HPDE6-E6E7 (cell line): ENCODE data around the gene RNLS.

Source experiments
- DNase-seq: peaks from one replicate; pipeline ENCODE4 v3.0.0; 2011; ENCODE audit warnings: missing footprints; ENCODE audit errors: extremely low spot score

The RNLS gene

GRCh38 chr10:88431103-88431502 is 152.0 kb downstream of the RNLS start:
- DNase-seq: no peak

GRCh38 chr10:88428976-88429375 is 154.1 kb downstream of the RNLS start:
- DNase-seq: no peak

DNA sequence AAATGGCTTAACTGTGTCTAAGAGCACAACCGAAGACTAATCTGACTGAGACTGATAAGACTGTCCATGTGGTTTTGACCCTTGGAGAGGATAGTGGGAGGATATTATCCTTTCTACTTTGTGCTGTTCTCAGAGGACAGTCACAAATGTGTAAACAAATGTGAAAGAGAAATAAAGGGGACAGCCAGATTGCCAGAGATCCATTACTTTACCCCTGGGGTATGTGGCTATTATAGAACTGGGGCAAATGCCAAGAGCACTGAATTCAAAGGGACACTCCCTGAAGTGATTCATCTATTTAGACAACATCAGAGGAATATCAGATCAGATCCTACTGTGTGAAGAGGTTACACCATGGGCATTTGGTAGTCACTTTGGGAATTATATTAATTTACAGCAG is 154.7 kb downstream of the RNLS start:
- DNase-seq: peak; percentile 22

- no peak for DNase-seq
Observed at GRCh38 chr10:88427024-88427423, 156.1 kb downstream of the RNLS start.

DNA sequence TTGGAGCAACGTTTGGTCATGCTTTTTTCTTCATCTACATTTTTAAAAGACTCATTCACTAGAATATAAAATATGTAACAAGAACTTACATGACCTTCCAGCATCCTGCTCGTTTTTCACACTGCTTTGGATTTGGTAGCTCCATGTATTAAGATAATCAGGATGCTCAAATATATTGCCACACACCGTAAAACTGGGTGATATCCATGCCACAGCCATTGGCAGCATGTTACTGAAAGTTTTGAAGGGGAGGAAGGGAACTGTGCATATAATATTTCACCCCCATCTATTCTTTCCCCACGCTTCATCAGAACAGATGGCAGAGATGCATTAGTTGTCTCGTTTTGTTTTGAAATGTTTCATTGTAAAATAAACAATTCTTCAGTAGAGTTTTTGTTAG is 158.2 kb downstream of the RNLS start:
- no peak for DNase-seq

DNA sequence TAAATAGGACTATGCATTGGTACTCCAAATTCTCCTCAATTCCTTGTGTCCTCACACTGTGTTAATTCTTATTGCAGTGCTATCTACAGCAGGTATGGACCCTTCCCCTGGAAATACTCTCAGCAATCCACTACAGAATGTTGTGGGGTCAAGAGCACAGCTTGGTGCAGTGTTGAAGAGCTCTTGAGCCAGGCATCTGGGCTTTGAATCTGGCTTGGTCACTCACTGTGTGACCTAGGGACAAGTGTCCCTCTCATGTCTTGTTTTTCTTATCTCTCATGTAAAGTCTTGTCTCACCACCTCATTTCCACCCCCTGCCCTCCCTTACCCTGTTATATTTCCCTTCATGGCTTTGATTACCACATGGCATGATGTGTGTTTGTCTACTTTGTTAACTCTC is 159.4 kb downstream of the RNLS start:
- DNase-seq: no peak

GRCh38 chr10:88421590-88421989 is 161.5 kb downstream of the RNLS start:
- DNase-seq: no peak

DNA sequence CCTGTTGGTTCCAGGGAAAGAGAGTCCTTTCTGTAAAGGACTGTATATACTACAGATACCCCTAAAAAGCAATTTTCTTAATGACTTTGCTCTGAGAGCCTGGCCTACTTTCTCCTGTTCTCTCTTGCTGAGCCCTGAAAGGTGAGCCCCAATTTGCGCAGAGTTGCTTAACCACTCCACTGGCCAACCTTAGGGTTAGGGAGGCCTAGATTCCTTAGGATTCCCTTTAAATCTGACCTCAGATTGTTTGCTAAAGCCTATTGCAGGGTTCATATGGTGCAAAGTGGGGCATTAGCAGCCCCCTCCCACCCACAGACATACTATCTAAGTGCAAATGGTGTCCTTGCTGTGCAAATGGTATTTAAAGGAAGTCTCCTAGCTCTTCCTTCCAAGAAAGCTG is 164.2 kb downstream of the RNLS start:
- no peak for DNase-seq

DNA sequence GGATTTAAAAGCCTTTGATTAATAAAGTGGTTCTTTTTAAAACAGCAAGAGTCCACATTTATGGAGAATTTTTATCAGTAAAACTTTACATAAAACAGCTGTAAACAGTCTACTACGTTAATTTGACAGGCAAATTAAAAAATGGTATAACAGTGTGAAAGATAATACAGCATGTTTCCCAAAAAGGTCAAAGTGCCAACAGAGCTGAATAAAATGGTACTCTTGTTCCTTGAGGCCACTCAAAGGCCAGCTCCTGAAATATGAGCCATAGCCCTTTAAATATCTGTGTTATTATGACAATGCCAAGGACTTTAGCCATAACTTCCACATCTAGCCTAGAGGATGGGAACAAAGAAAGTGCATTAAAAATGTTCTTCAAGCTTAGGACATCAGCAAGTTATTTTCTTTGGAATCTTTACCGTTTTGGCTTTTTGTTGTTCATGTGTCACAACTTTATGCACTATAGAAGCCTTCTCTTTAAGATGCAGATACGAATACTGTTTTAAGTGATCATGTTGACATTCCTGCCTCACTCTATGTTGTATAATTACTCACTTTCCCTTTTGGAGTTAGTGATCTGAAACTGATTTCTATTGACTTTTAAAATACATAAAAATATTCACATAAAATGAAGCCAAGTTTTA is 165.6 kb downstream of the RNLS start:
- no peak for DNase-seq

GRCh38 chr10:88416801-88417200 is 166.3 kb downstream of the RNLS start:
- DNase-seq: no peak

DNA sequence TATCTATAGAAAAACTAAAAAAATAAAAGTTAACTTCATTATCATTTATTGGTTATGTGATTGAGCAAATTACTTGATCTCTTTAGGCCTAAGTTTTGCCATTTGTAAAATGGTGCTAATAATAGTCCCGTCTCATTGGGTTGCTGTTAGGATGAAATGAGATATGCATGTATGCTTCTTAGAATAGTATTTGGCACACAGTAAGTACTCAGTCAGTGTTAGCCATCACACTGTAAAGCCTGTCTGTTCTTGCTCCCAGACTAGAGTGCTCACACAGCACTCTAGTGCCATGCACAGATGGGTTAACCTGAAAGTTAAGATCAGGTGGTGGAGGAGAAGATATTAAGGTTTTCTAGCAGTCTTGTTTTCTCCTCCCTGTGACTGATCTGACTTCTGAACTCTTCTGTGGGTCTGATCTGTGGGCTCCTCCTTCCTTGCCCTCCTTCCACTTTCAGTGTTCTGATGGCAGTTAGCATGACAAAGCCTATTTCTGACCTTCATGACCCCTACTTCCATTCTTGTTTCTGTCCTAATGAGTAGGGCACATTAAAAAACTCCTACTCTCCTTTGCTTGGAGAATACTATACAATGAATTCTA is 167.5 kb downstream of the RNLS start:
- DNase-seq: no peak

DNA sequence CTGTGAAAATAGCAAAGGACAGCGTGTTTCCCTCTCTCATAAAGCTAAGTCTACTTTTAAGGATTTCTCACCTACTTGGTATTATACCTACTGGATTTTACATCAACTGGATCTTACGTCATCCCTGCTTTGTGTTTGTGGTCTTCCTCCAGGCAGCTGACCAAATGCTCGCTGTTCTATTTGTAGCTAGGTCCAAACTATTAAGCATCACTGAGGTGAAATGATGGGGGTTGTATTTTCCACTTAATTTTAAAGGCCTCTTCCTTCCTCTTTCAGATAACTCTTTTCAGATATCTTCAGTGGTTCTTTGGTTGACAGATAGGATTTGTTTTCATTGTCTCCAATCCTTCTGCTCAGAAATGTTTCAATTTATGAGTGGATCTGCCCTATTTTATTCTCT is 169.7 kb downstream of the RNLS start:
- no peak for DNase-seq

DNA sequence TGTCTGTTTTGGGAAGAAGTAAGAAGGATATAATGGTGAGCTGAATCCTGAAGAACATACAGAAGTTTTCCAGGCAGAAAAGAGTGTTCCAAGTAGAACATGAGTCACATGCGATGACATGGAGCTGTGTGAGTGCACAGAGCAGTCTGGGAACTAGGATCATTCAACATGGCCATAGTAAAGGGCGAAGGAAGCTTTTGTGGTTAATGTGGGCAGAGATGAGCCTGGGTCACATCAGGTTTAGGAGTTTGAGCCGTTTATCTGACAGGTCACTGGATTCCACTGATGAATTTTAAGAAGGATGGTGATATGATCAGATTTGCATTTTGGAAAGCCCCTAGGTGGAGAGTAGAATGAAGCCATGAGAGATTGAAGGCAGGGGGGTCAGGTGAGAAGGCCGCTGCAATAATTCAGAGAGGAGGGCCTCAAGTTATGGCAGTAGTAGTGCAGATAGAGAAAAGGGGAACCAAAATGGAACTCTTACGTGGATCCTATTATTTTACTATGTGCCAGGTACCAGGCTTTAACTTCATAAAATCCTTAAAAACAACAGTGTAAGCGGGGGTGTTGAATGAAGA is 171.3 kb downstream of the RNLS start:
- DNase-seq: no peak

- no peak for DNase-seq
Observed at GRCh38 chr10:88409824-88410223, 173.3 kb downstream of the RNLS start.

DNA sequence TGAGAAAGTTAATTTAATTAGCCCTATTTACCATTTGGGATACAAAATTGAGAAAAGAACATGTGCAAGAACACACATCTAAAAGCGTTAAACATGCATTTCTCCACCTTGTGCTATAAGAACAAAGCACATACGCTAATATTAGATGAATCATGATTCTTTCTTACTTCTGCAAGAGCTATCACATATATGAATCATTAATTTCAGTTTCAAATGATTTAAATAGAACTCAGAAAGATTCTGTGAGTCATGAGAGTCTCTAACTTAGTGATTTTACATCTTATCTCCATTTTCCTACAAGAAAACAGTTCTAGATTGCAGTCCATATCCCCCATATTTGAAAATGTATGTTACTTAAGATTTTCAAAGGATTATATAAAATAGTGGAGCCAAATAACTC is 173.9 kb downstream of the RNLS start:
- DNase-seq: no peak

DNA sequence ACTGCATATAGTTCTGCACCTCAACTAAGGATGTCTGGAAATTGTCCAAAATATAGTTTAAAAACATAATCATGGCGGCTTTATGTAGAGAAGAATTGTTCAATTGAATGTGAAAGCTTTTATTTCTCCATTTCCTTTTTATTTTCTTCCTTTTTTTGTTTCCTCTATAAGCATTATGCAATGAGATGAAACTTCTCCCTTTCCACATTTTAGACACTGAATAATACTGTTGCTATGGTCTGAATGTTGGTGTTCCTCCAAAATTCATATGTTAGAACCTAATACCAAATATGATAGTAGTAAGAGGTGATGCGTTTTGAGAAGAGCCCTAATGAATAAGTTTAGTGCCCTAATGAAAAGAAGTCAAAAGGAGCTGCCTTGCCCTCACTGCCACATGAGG is 175.0 kb downstream of the RNLS start:
- no peak for DNase-seq

DNA sequence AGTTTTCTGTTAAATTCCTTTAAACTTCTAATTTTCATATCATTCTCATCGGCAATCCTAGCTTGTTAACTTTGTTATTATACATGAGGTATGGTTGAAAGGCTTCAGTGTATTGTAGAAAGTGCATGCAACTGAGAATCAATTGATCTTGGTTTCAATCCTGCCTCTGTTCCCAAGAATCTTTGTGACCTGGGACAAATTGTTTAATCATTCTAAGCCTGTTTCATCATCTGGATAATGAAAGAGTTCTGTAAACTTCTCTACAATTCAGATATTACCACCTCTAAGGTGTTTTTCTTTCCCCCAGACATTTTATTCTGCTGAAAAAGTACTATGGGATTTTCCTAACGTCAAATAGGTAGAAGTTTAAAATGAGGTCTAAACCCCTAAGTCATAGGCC is 179.0 kb downstream of the RNLS start:
- no peak for DNase-seq

DNA sequence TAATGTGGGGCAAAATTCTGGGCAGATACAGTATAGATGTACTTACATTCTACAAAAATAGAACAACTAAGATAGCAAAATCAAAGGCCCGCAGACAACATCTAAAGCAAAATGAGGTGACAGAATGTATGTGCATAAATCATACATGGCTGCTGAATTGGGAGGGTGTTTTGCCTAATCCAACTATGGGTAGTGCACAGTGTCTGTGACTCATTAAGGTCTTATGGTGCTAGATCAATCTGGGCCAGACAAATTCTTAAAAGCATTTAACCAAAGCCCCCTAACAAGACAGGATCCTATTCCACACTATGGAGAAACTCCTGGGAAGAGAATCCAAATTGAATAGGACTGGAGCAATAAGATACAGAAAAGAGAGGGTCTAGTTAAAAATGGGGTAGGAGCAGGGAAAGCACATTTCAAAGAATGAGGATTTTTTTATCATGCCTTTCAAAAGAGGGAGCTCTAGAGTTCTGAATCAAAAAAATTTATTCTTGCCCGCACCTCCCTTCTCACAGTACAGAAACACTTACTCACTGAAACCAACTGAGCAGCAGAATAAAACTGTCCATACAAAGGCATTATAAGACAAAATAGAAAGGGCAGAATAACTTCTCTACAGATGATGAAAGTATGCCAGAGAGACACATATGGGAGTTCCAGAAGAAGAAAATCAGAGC is 181.3 kb downstream of the RNLS start:
- no peak for DNase-seq

DNA sequence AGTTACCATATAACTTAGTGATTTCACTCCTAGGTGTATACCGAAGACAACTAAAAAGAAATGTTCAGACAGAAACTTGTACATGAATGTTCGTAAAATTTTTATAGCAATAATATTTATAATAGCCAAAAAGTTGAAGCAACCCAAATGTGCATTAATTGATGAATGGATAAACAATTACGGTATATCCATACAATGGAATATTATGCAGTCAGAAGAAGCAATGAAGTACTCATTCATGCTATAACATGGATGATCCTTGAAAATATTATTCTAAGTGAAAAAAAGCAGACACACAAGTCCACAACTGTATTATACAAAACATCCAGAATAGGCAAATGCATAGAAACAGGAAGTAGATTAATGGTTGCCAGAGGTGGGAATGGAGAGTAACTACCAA is 183.9 kb downstream of the RNLS start:
- DNase-seq: no peak

DNA sequence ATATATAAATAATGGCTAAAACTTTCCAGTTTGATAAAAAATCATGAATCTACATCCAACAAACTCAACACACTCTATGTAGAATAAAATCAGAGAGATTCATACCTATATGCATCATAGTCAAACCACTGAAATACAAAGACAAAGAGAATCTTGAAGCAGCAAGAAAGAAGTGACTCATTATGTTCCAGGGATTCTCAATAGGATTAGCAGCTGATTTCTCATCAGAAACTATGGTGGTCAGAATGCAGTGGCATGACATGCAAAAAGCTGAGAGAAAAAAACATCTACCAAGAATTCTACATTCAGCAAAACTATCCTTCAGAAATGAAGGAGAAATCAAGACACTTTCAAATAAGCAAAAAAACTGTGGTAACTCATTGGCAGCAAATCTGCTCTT is 187.4 kb downstream of the RNLS start:
- no peak for DNase-seq

DNA sequence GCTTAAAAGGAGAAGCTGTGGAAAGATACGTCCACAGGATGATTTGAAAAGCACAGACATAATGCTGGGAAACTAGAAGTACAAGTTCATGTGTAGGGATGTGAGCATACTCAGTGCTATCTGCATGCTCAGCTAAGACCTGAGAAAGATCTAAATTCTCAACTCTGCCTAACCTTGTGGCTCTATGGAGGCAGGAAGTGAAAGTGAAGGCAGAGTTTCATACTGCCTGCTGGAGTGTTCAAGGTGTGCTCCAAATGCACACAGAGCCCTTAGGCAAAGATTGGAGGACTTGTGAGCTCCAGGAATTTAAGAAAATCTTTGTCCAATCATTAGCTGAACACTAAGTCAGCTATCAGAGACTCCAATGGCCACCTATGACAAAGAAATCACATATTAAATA is 190.9 kb downstream of the RNLS start:
- DNase-seq: no peak

DNA sequence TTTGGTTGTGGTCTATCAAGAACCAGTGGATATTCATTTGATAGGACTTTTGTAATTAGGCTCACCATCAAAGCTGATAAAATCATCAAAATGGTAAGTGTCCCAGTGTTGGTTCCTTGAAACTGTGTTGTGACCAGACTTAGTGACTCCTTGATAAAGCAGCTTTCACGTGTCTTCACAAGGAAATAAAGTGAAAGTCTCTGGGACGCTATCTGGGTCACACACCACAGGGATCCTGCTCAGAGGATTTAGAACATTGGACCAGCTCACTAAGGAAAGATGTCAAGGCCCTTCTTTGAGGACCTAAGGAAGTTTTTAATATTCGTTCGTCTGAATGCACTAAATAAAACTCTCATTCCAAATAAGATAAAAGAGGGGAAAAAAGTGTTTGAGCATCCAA is 193.1 kb downstream of the RNLS start:
- DNase-seq: no peak

GRCh38 chr10:88389456-88389855 is 193.7 kb downstream of the RNLS start:
- no peak for DNase-seq
